T-cell (primary cell): ENCODE data around the gene BMP5. TPM values are rescaled to one million over a fixed set of nuclear protein-coding genes. Genes with fewer than 3 reads are reported as not detected.

Experiments used
- ATAC-seq, 4 experiments: fragments of 200-7000 bp in 3 of 4; fragments of 150-1000 bp in 1 of 4; cut with Tn5 transposase; replicated peaks in 1 of 4; 1 replicate in 3 of 4; 2 replicates in 1 of 4; pipeline ENCODE4 v1.10.0; 2021; ENCODE audit warnings: moderate library complexity in 3 of 4, mild to moderate bottlenecking in 2 of 4, moderate number of reproducible peaks in 1 of 4
- CTCF ChIA-PET, 2 donors: fragments of 300-600 bp; sonication (Branson Sonifier 250); formaldehyde crosslinking; loops; one replicate each; lab custom pipeline; 2022; ENCODE audit warnings: antibody characterized with exemption in 2 of 2; lab: Charles Lee
- POLR2A ChIA-PET, 2 donors: fragments of 300-600 bp; sonication (Branson Sonifier 250); formaldehyde crosslinking; loops; one replicate each; lab custom pipeline; 2022; ENCODE audit warnings: antibody characterized with exemption in 2 of 2; lab: Charles Lee
- DNase-seq, 35 experiments: peaks; one replicate each; pipeline versions ENCODE4 v3.0.0 to v3.0.0-alpha.2; 2013 to 2023
- H3K27ac ChIP-seq: one replicate; pipeline ENCODE4 v1.5.1; 2013; ENCODE audit warnings: low read length
- H3K27me3 ChIP-seq, 2 experiments: replicated peaks in 1 of 2; 1 replicate in 1 of 2; 2 replicates in 1 of 2; pipeline versions ENCODE4 v1.6.1 to v1.7.0; 2013; ENCODE audit warnings: low read length in 1 of 2, mixed read lengths in 1 of 2; ENCODE audit not compliant: control insufficient read depth in 2 of 2, insufficient read depth in 2 of 2; ENCODE audit errors: extremely low read depth in 1 of 2
- H3K36me3 ChIP-seq, 2 donors: 1 replicate in 1 of 2; 2 replicates in 1 of 2; pipeline versions ENCODE4 v1.6.1 to v1.7.0; 2013; ENCODE audit warnings: low read length in 1 of 2; ENCODE audit not compliant: control insufficient read depth in 2 of 2, insufficient read depth in 1 of 2; ENCODE audit errors: extremely low read depth in 1 of 2
- H3K4me1 ChIP-seq, 2 experiments: 1 replicate in 1 of 2; 2 replicates in 1 of 2; pipeline versions ENCODE4 v1.6.1 to v1.7.0; 2013; ENCODE audit warnings: low read length in 2 of 2, mixed read lengths in 1 of 2; ENCODE audit not compliant: insufficient read depth in 2 of 2, control insufficient read depth in 1 of 2; ENCODE audit errors: extremely low read depth in 1 of 2
- H3K4me3 ChIP-seq, 2 donors: 1 replicate in 1 of 2; 2 replicates in 1 of 2; pipeline versions ENCODE4 v1.5.1 to v1.7.0; 2013; ENCODE audit warnings: mild to moderate bottlenecking in 2 of 2, low read length in 1 of 2, moderate library complexity in 1 of 2; ENCODE audit not compliant: control insufficient read depth in 1 of 2; ENCODE audit errors: extremely low read depth in 1 of 2
- H3K9me3 ChIP-seq: 2 replicates; pipeline ENCODE4 v1.7.0; 2013
- H3K27ac Mint-ChIP-seq, 2 donors: one replicate each; pipeline ENCODE4 v1.8.0; 2020 to 2021; ENCODE audit warnings: mild to moderate bottlenecking in 2 of 2, mixed read lengths in 2 of 2
- H3K27me3 Mint-ChIP-seq, 2 donors: one replicate each; pipeline ENCODE4 v1.8.0; 2021 to 2022; ENCODE audit warnings: mixed read lengths in 2 of 2
- H3K36me3 Mint-ChIP-seq: one replicate; pipeline ENCODE4 v1.8.0; 2021; ENCODE audit warnings: mixed read lengths
- H3K4me1 Mint-ChIP-seq, 3 donors: one replicate each; pipeline ENCODE4 v1.8.0; 2020 to 2022; ENCODE audit warnings: mixed read lengths in 3 of 3, mild to moderate bottlenecking in 1 of 3
- H3K4me3 Mint-ChIP-seq, 3 donors: one replicate each; pipeline ENCODE4 v1.8.0; 2020 to 2022; ENCODE audit warnings: mild to moderate bottlenecking in 3 of 3, mixed read lengths in 3 of 3, moderate library complexity in 3 of 3
- H3K9me3 Mint-ChIP-seq, 3 donors: one replicate each; pipeline ENCODE4 v1.8.0; 2020 to 2022; ENCODE audit warnings: mixed read lengths in 3 of 3
- WGBS: methylation state at CpG from one replicate; pipeline ENCODE4 v1.1.5; 2013; ENCODE audit warnings: missing lambda C conversion rate; ENCODE audit not compliant: insufficient coverage; 5-methylcytosine and 5-hydroxymethylcytosine counted together
- total RNA-seq, 35 experiments: library from RNA in 6 of 35; stranded (reverse) in 6 of 35; fragments of 120-200 nt in 1 of 35; gene quantifications; one replicate each; pipeline versions ENCODE4 v1.2.1 to v1.2.4 and lab custom pipeline; 2013 to 2026

The BMP5 gene
- total RNA-seq, 5 donors from 2014 or later (not counting 1 experiment from before 2014, with no cell fraction given), result not detected

DNA sequence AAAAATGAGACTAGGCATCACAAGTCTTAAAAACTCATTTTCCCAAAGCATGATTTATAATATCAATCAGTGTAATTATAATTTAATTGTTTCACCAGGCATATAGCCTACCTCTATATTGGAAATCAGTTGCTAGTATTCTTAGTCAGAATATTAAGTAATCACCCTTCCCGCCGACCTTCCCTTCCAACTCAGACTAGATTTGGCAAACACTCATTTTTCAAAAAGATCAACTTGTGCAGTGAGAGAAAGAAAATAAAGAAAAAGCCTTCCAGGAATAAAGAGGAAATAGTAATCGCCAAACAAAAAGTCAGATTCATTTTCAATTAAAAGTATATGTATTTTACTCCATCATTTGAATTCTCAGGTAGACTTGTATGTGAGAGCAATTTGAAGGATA is 1.9 kb upstream of the BMP5 start:
- Mint-ChIP-seq H3K9me3 (peaks cover 0 to 10% (median 8%) of the 10 kb centered on the region in 3 donors), H3K27me3 (no peaks in the 10 kb centered on the region), H3K4me1 (no peaks in the 10 kb centered on the region), H3K4me3 (no peak overlapping the region), H3K27ac (no peak overlapping the region), H3K36me3 (no peaks in the 10 kb centered on the region)
- no peaks in the 10 kb centered on the region for H3K27me3 ChIP-seq
- ChIA-PET POLR2A (no interaction called here), CTCF (no interaction called here)
- H3K27ac ChIP-seq, result no peak overlapping the region
- no peak for ATAC-seq
- DNase-seq, result no peak
- no peak overlapping the region for H3K4me3 ChIP-seq
- no peaks in the 10 kb centered on the region for H3K36me3 ChIP-seq
- WGBS, result no CpG with 5 or more reads among the region's 3 CpGs
- H3K4me1 ChIP-seq, result no peaks in the 10 kb centered on the region
- no peaks in the 10 kb centered on the region for H3K9me3 ChIP-seq

DNA sequence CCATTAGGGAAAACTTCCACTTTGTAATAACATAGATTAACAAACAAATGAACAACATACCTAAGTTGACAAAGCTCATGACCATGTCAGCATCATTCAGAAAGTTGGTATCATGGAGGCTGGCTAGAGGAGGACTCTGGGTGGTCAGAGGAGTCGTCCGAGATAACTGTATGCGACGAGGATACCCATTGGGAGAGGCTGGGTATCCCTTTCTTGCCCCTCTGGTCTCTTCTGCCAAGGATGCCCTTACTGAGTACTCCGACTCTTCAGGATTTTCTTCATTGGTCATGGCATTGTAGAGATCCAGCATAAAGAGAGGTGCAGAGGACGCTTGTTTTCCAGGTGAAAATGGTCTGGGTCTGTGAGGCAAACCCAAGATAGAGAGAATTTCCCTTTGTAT is 1.1 kb downstream of the BMP5 start:
- no peaks in the 10 kb centered on the region for H3K27me3 Mint-ChIP-seq
- no peak overlapping the region for H3K27ac Mint-ChIP-seq
- Histone ChIP-seq H3K36me3 (no peaks in the 10 kb centered on the region), H3K9me3 (no peaks in the 10 kb centered on the region), H3K4me1 (no peaks in the 10 kb centered on the region), H3K27me3 (no peaks in the 10 kb centered on the region), H3K27ac (no peak overlapping the region), H3K4me3 (no peak overlapping the region)
- H3K36me3 Mint-ChIP-seq, result no peaks in the 10 kb centered on the region
- WGBS, result 78% methylated on average over 4 of the region's 6 CpGs
- no peak overlapping the region for H3K4me3 Mint-ChIP-seq
- H3K9me3 Mint-ChIP-seq, result peaks cover 0 to 8% (median 6%) of the 10 kb centered on the region in 3 donors
- DNase-seq (no peak), ATAC-seq (no peak)
- POLR2A ChIA-PET, result no interaction called here
- CTCF ChIA-PET, result no interaction called here
- H3K4me1 Mint-ChIP-seq, result no peaks in the 10 kb centered on the region

DNA sequence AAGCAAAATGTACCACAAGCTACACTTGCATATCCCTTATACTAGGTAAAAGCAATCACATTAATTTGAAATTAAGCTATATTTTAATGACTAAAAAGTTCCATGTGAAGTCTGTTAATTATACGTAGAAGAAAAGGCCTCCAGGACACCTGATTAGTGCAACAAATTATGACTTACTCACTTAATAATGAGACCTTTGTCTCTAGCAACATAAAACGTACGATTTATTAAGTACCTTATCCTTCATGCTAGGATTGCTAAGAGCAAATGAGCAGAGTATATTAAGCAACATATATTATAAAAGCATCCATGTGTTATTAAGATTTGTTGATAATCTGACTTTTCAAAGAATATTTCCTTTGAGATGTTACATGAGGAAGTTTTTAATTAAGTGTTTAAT is 2.5 kb downstream of the BMP5 start:
- Mint-ChIP-seq H3K27me3 (no peaks in the 10 kb centered on the region), H3K9me3 (peaks cover 0 to 8% (median 6%) of the 10 kb centered on the region in 3 donors), H3K36me3 (no peaks in the 10 kb centered on the region), H3K4me1 (no peaks in the 10 kb centered on the region), H3K27ac (no peak overlapping the region), H3K4me3 (no peak overlapping the region)
- DNase-seq (no peak), ATAC-seq (no peak)
- H3K9me3 ChIP-seq, result no peaks in the 10 kb centered on the region
- H3K4me3 ChIP-seq, result no peak overlapping the region
- H3K27ac ChIP-seq, result no peak overlapping the region
- no peaks in the 10 kb centered on the region for H3K27me3 ChIP-seq
- POLR2A ChIA-PET, result no interaction called here
- CTCF ChIA-PET, result no interaction called here
- no peaks in the 10 kb centered on the region for H3K36me3 ChIP-seq
- WGBS, result no CpG with 5 or more reads among the region's 3 CpGs
- no peaks in the 10 kb centered on the region for H3K4me1 ChIP-seq

DNA sequence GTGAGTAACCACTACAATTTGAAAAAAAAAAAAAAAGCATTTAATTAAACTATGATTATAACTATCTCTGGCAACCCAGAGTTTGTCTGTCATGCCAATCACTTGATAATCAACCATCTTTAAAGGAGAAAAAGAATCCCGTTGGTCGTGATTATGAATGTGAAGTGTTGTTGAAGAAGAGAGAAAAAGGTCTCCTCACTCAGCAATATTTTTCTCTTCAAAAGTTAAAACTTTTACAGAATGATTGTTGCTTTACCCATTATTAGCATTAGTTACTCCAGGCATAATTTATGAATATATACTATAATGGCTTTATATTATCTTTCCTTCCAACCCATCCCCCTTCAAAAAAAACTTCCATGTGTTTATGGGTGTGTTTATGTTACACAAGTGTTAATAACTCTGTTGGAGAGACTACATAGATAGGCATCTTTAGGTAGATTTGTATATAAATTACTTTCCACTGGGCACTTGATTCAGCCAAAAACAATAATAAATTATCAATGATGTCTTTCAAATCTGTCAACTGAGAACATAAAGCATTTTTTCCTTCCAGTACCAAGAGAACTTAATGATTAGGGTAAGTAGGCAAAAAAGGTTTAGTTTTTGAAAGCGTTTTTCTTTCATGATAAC is 5.1 kb downstream of the BMP5 start:
- H3K4me3 ChIP-seq, result no peak overlapping the region
- no CpG with 5 or more reads among the region's 3 CpGs for WGBS

DNA sequence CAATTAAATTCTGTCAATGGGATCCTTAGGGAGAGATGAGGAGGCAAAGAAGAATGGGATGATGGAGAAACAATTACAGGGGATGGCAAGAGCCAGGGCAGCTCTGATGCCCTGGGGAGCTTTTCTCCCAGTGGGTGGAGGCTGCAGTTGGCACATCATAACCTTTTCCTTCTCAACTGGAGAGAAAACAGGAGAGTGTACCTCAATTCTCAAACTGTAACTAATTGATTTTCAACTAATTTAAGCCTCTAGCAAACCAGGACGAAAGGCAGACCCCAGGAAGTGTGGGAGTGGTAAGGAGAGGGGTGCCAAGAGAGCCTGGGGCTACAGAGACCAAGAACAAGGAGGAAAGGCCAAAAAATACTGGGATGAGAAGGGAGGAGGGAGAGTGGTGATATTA is 5.7 kb downstream of the BMP5 start:
- H3K27me3 Mint-ChIP-seq, result no peaks in the 10 kb centered on the region
- peaks cover 0 to 9% (median 0%) of the 10 kb centered on the region in 3 donors for H3K9me3 Mint-ChIP-seq
- H3K36me3 Mint-ChIP-seq, result no peaks in the 10 kb centered on the region
- no peaks in the 10 kb centered on the region for H3K4me1 Mint-ChIP-seq
- H3K4me3 Mint-ChIP-seq, result no peak overlapping the region
- Histone ChIP-seq H3K36me3 (no peaks in the 10 kb centered on the region), H3K27ac (no peak overlapping the region), H3K4me1 (no peaks in the 10 kb centered on the region), H3K4me3 (no peak overlapping the region), H3K9me3 (no peaks in the 10 kb centered on the region), H3K27me3 (no peaks in the 10 kb centered on the region)
- CTCF ChIA-PET, result no interaction called here
- POLR2A ChIA-PET, result no interaction called here
- no CpG with 5 or more reads among the region's 1 CpG for WGBS
- DNase-seq (no peak), ATAC-seq (no peak)
- no peak overlapping the region for H3K27ac Mint-ChIP-seq

More for the DNA sequence above, 5.1 kb downstream of the BMP5 start:
- DNase-seq (no peak), ATAC-seq (no peak)
- H3K4me3 Mint-ChIP-seq, result no peak overlapping the region
- no peak overlapping the region for H3K27ac Mint-ChIP-seq
- no peaks in the 10 kb centered on the region for H3K4me1 Mint-ChIP-seq
- peaks cover 0 to 11% (median 4%) of the 10 kb centered on the region in 3 donors for H3K9me3 Mint-ChIP-seq
- H3K27me3 Mint-ChIP-seq, result no peaks in the 10 kb centered on the region
- POLR2A ChIA-PET, result no interaction called here
- Histone ChIP-seq H3K36me3 (no peaks in the 10 kb centered on the region), H3K27ac (no peak overlapping the region), H3K27me3 (no peaks in the 10 kb centered on the region), H3K9me3 (no peaks in the 10 kb centered on the region), H3K4me1 (no peaks in the 10 kb centered on the region)
- H3K36me3 Mint-ChIP-seq, result no peaks in the 10 kb centered on the region
- CTCF ChIA-PET, result no interaction called here

DNA sequence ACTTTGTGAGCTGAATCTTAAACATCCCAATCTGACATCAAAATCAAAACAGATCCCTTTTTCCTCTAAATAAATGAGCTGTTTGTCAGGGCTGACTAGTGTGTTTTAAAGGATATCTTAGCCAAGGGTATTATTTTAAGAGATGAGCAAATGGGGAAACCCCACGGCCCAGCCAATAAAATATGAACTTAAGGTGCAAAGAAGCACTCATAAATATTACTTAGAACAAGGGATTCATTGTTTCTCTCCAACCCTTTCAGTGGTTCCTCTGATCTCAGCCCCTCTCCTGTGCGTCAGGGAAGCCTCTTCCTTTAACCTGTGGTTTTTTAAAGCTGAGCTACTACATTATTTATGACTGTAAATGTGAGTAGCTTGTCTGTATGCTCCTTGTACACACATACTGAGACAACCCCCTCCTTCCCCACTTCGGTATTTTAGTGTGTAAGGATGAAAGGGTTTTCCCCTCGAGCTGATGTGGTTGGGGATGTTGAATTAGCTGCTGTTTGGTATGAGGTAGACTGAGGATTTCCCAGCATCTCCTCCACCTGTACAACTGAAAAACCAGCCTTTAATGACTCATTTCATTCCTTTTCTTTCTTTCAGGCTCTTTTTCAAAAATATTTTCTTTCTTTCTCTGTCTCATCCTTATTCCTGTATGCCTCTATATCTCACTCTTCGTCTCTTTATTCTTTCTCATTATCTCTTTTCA is 6.5 kb downstream of the BMP5 start:
- no peaks in the 10 kb centered on the region for H3K27me3 ChIP-seq
- no peaks in the 10 kb centered on the region for H3K4me1 ChIP-seq
- no peaks in the 10 kb centered on the region for H3K36me3 ChIP-seq
- Mint-ChIP-seq H3K4me1 (no peaks in the 10 kb centered on the region), H3K36me3 (no peaks in the 10 kb centered on the region), H3K4me3 (no peak overlapping the region), H3K27me3 (no peaks in the 10 kb centered on the region), H3K9me3 (peaks cover 0 to 8% (median 0%) of the 10 kb centered on the region in 3 donors), H3K27ac (no peak overlapping the region)
- ChIA-PET POLR2A (no interaction called here), CTCF (no interaction called here)
- DNase-seq (no peak), ATAC-seq (no peak)
- no peak overlapping the region for H3K27ac ChIP-seq
- WGBS, result no CpG with 5 or more reads among the region's 5 CpGs
- no peaks in the 10 kb centered on the region for H3K9me3 ChIP-seq
- H3K4me3 ChIP-seq, result no peak overlapping the region
